Activated T-cell treated with anti-CD3 and anti-CD28 coated beads, Interleukin-2, amount 50 U/mL, for 72 hours (primary cell): ENCODE data around the gene DAPP1. TPM values are rescaled to one million over a fixed set of nuclear protein-coding genes. Genes with fewer than 3 reads are reported as not detected.

Experiments used
- ATAC-seq, 2 donors: fragments of 150-1000 bp; cut with Tn5 transposase; replicated peaks in 1 of 2; 2 replicates each; pipeline ENCODE4 v1.10.0; 2021; ENCODE audit warnings: moderate library complexity in 2 of 2, mild to moderate bottlenecking in 1 of 2
- DNase-seq, 2 donors: peaks; one replicate each; pipeline ENCODE4 v3.0.0; 2021 to 2022; ENCODE audit warnings: mixed read lengths in 1 of 2
- H3K27ac Mint-ChIP-seq: one replicate; pipeline ENCODE4 v1.8.0; 2022; ENCODE audit warnings: mild to moderate bottlenecking, moderate library complexity, mixed read lengths
- H3K27me3 Mint-ChIP-seq: one replicate; pipeline ENCODE4 v1.8.0; 2022; ENCODE audit warnings: low read depth, mixed read lengths
- H3K36me3 Mint-ChIP-seq, 2 donors: one replicate each; pipeline ENCODE4 v1.8.0; 2022; ENCODE audit warnings: mixed read lengths in 2 of 2, mild to moderate bottlenecking in 1 of 2; ENCODE audit not compliant: insufficient read depth in 2 of 2
- H3K4me1 Mint-ChIP-seq: one replicate; pipeline ENCODE4 v1.8.0; 2022; ENCODE audit warnings: low read depth, mixed read lengths
- H3K4me3 Mint-ChIP-seq, 2 donors: one replicate each; pipeline ENCODE4 v1.8.0; 2022; ENCODE audit warnings: mild to moderate bottlenecking in 2 of 2, mixed read lengths in 2 of 2, moderate library complexity in 2 of 2
- H3K9me3 Mint-ChIP-seq, 2 donors: one replicate each; pipeline ENCODE4 v1.8.0; 2022; ENCODE audit warnings: mixed read lengths in 2 of 2
- total RNA-seq, 2 donors: library from RNA; stranded (reverse); gene quantifications; one replicate each; pipeline ENCODE4 v1.2.3, GENCODE V29; 2022

DAPP1 gene
- total RNA-seq, 2 donors from 2014 or later = 40.7 to 48.1 TPM

DNA sequence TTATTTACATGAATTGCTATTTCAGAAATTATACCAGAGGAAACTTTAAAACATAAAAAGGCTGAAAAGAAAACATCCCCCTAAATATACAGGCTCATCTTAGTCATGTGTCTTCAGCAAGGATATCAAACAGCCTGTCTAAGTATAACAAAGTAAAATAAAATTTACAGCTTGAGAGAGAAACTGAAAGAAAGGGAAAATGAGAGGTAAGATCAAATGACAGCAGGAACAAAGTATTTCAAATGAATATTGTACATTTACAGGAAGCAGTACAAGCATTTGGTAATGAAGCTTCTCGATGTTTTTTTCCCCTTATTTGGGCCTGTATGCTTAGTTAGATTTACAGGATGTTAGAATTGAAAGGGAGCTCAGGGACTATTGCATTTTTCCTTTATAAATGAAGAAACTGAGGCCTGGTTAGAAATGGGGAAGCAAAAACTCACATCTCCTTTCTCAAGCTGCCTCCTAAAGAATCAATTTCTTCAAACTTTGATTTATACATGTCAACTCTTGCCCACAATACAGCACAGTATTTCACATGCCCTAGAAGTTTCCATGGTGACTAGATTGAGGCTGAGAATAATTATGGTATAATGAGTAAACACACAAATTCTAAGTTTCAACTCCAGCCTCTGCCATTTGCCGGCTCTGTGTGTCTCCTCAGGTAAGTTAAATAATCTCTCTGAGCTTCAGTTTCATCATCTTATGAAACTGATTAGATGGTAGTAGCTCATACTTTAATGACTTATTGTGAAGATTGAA, 29.3 kb downstream of the DAPP1 start:
- Mint-ChIP-seq H3K4me3 (peak overlapping the region; percentile 30 to 81), H3K27ac (peak overlapping the region; percentile 98), H3K36me3 (peaks cover 9 to 20% of the 10 kb centered on the region in 2 donors), H3K4me1 (peaks cover 76% of the 10 kb centered on the region), H3K9me3 (no peaks in the 10 kb centered on the region), H3K27me3 (no peaks in the 10 kb centered on the region)
- DNase-seq (peak in 1 of 2 donors; percentile 33), ATAC-seq (peak; percentile 12 to 22)

DNA sequence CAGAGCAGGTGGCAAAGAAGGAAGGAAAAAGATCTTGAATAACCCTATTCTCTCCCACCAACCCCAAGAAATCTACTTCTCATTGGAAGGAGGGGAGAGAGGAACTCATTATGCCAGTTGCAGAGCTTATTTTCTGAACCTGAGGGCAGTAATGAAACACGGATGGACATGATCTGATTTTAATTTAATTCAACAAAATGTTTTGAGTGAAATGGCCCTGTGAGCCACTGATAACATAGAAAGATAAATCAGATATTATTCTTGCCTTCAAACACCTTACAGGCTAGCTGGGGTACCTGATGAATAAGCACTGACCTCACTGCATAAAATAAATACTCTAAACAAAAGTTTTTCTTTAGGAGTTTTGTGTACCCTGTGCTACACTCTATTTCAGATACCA, 30.3 kb downstream of the DAPP1 start:
- ATAC-seq (no peak), DNase-seq (no peak)
- no peaks in the 10 kb centered on the region for H3K9me3 Mint-ChIP-seq
- H3K4me3 Mint-ChIP-seq = peak overlapping the region; percentile 76 to 79
- peaks cover 8 to 16% of the 10 kb centered on the region in 2 donors for H3K36me3 Mint-ChIP-seq
- peaks cover 76% of the 10 kb centered on the region for H3K4me1 Mint-ChIP-seq
- peak overlapping the region; percentile 91 for H3K27ac Mint-ChIP-seq
- no peaks in the 10 kb centered on the region for H3K27me3 Mint-ChIP-seq

- H3K4me3 Mint-ChIP-seq = peak overlapping the region; percentile 76 to 79
- H3K27me3 Mint-ChIP-seq = no peaks in the 10 kb centered on the region
- ATAC-seq = peak; percentile 42 to 48
- DNase-seq = peak; percentile 48 to 53
- no peaks in the 10 kb centered on the region for H3K9me3 Mint-ChIP-seq
- H3K4me1 Mint-ChIP-seq = peaks cover 76% of the 10 kb centered on the region
- H3K36me3 Mint-ChIP-seq = peaks cover 5 to 14% of the 10 kb centered on the region in 2 donors
- H3K27ac Mint-ChIP-seq = peak overlapping the region; percentile 91
Measured at GRCh38 chr4:99847362-99847976, 30.8 kb downstream of the DAPP1 start.

GRCh38 chr4:99848591-99849001, 32.0 kb downstream of the DAPP1 start:
- peaks cover 87% of the 10 kb centered on the region for H3K4me1 Mint-ChIP-seq

DNA sequence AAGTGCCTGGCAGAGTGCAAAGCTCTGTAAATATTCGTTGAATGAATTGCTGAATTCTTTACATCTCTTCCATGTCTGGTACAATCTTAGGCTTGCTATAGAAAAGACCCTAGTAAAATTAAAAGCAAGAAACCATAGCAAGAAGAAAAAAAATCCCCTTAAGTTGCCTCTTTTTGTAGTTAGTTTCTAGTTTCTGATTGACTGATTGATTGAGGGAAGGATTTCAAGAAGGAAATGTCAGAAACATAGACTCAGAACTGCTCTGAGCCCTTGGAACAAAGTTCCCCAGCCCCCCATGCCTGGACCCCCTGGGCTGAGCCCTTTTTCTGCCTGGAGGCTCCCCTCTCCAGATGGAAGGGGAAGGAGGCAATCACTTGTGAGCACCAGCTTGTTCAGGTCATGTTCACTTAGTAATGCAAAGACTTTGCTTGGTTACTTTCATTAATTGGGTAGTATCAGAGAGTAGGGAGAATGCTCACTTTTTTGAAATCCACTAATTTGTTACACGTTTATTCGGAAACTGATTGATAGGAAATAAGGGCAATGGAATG, 35.6 kb downstream of the DAPP1 start:
- peak overlapping the region; percentile 100 for H3K27ac Mint-ChIP-seq
- H3K4me3 Mint-ChIP-seq = peak overlapping the region; percentile 80 to 92
- H3K27me3 Mint-ChIP-seq = no peaks in the 10 kb centered on the region
- peaks cover 11 to 26% of the 10 kb centered on the region in 2 donors for H3K36me3 Mint-ChIP-seq
- no peaks in the 10 kb centered on the region for H3K9me3 Mint-ChIP-seq
- peaks cover 95% of the 10 kb centered on the region for H3K4me1 Mint-ChIP-seq
- ATAC-seq = peak; percentile 12 to 17
- DNase-seq = peak in 1 of 2 donors; percentile 31

More at GRCh38 chr4:99848591-99849001, 32.0 kb downstream of the DAPP1 start:
- Mint-ChIP-seq H3K27me3 (no peaks in the 10 kb centered on the region), H3K36me3 (peaks cover 3 to 14% of the 10 kb centered on the region in 2 donors), H3K4me3 (peak overlapping the region; percentile 76 to 79), H3K27ac (peak overlapping the region; percentile 91), H3K9me3 (no peaks in the 10 kb centered on the region)
- ATAC-seq (peak; percentile 50 to 54), DNase-seq (peak; percentile 51 to 61)

DNA sequence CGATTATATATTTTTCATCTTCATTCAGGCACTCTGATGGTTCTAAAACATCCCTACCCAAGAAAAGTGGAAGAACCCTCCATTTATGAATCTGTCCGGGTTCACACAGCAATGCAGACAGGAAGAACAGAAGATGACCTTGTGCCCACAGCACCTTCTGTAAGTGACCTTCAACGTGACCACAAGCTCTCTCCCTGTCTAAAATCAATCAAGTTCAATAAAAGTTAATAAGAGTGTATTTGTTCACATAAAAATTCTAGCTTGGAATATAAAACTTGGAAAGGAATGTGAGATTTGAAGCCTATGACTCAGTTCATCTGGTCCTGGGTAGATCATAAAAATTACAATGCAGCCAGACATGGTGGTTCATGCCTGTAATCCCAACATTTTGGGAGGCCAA, 36.6 kb downstream of the DAPP1 start:
- peak overlapping the region in 1 of 2 donors; percentile 92 for H3K4me3 Mint-ChIP-seq
- no peaks in the 10 kb centered on the region for H3K9me3 Mint-ChIP-seq
- no peaks in the 10 kb centered on the region for H3K27me3 Mint-ChIP-seq
- H3K4me1 Mint-ChIP-seq = peaks cover 94% of the 10 kb centered on the region
- no peak for ATAC-seq
- no peak for DNase-seq
- peaks cover 11 to 26% of the 10 kb centered on the region in 2 donors for H3K36me3 Mint-ChIP-seq
- peak overlapping the region; percentile 100 for H3K27ac Mint-ChIP-seq

- Mint-ChIP-seq H3K36me3 (peaks cover 11 to 26% of the 10 kb centered on the region in 2 donors), H3K4me3 (no peak overlapping the region)
Measured at GRCh38 chr4:99853999-99854398, 37.4 kb downstream of the DAPP1 start.

DNA sequence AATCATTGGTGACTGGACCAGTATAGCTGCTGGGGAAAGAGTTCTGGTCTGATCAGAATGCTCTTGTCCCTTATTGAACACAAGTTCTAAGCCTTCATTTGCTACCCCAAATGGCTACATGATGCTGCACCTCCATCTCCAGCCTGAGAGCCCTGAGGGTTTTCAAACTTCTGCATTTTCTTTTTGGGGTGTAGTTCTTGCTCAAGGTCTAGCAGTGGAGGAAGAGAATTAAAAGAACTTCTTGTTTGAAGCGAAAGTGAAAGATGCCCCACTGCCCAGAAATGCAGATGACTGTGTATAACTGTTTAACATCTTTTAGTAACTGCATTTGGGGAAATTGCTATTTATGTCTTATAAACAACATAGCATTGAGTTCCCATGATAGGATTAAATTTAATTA, 39.1 kb downstream of the DAPP1 start:
- Mint-ChIP-seq H3K4me3 (peak overlapping the region; percentile 56 to 67), H3K4me1 (peaks cover 89% of the 10 kb centered on the region), H3K9me3 (no peaks in the 10 kb centered on the region), H3K36me3 (peaks cover 10 to 26% of the 10 kb centered on the region in 2 donors), H3K27ac (peak overlapping the region; percentile 69), H3K27me3 (no peaks in the 10 kb centered on the region)
- ATAC-seq = peak in 1 of 2 donors; percentile 10
- DNase-seq = no peak

More at GRCh38 chr4:99853999-99854398, 37.4 kb downstream of the DAPP1 start:
- Mint-ChIP-seq H3K9me3 (no peaks in the 10 kb centered on the region), H3K27me3 (no peaks in the 10 kb centered on the region), H3K27ac (peak overlapping the region; percentile 7), H3K4me1 (peaks cover 93% of the 10 kb centered on the region)
- DNase-seq (no peak), ATAC-seq (no peak)

DNA sequence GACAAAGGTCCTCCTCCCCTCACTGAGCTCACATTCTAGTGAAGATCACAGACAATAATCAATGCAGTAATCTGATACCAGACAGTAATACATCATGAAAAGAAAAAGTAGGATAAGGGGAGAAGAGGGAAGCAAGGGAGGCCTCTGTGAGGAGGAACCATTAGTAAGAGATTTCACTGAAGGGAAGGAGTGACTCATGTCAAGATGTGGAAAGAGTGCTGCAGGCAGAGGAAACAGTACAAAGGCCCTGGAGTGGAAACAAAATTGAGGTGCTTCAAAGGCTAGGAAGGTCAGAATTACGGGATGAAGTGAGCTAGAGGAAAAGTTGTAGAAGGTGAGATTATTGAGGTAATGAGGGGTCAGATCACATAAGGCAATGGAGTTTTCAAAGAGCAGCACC, 39.5 kb downstream of the DAPP1 start:
- ATAC-seq (peak; percentile 32 to 55), DNase-seq (peak in 1 of 2 donors; percentile 40)
- Mint-ChIP-seq H3K36me3 (peaks cover 10 to 26% of the 10 kb centered on the region in 2 donors), H3K4me3 (peak overlapping the region; percentile 41 to 62), H3K27ac (peak overlapping the region; percentile 16), H3K27me3 (no peaks in the 10 kb centered on the region), H3K4me1 (peaks cover 89% of the 10 kb centered on the region), H3K9me3 (no peaks in the 10 kb centered on the region)

GRCh38 chr4:99857307-99857706, 40.7 kb downstream of the DAPP1 start:
- ATAC-seq (no peak), DNase-seq (no peak)
- no peaks in the 10 kb centered on the region for H3K27me3 Mint-ChIP-seq
- H3K36me3 Mint-ChIP-seq = peaks cover 10 to 26% of the 10 kb centered on the region in 2 donors
- peak overlapping the region in 1 of 2 donors; percentile 62 for H3K4me3 Mint-ChIP-seq
- no peak overlapping the region for H3K27ac Mint-ChIP-seq
- H3K4me1 Mint-ChIP-seq = peaks cover 89% of the 10 kb centered on the region
- no peaks in the 10 kb centered on the region for H3K9me3 Mint-ChIP-seq

DNA sequence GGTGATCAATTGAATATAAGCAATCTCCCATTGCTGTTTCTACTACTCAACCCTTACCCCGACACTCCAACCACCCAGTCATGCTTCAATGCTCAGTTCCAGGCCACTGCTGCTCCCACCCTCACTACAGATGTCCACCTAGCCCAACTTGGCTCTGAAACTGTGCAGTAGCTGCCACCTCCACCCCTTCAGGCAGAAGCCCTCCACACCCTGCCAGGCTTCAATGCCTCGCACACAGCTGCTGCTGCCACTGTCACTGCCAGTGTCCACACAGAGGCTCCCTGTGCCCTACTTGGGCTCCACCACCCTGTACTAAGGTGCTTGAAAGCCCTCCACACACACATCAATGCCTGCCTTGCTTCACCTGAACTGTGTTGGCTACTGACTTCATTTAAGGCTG, 43.0 kb downstream of the DAPP1 start:
- peaks cover 79% of the 10 kb centered on the region for H3K4me1 Mint-ChIP-seq
- H3K27ac Mint-ChIP-seq = no peak overlapping the region
- no peaks in the 10 kb centered on the region for H3K27me3 Mint-ChIP-seq
- ATAC-seq (no peak), DNase-seq (no peak)
- H3K36me3 Mint-ChIP-seq = peaks cover 4 to 20% of the 10 kb centered on the region in 2 donors
- H3K9me3 Mint-ChIP-seq = no peaks in the 10 kb centered on the region
- H3K4me3 Mint-ChIP-seq = no peak overlapping the region

- Mint-ChIP-seq H3K36me3 (peaks cover 2 to 17% of the 10 kb centered on the region in 2 donors), H3K27ac (no peak overlapping the region), H3K9me3 (no peaks in the 10 kb centered on the region), H3K4me3 (no peak overlapping the region), H3K27me3 (no peaks in the 10 kb centered on the region), H3K4me1 (peaks cover 70% of the 10 kb centered on the region)
- DNase-seq = no peak
- no peak for ATAC-seq
Measured at GRCh38 chr4:99860521-99860920, 43.9 kb downstream of the DAPP1 start.
